Smooth muscle cell (in vitro differentiated cells): Measurements from ENCODE around the gene PARP4. TPM values are rescaled to one million over a fixed set of nuclear protein-coding genes. Genes with fewer than 3 reads are reported as not detected.
A peak's percentile ranks its signal among the peaks of the same experiment; 100 is the strongest.
"Not testable (repeated sequence)": the region's sequence is repeated elsewhere in the genome, so short reads cannot be mapped to it uniquely, and the experiment has no call there.

Experiments used
- DNase-seq: peaks from one replicate; lab custom pipeline; 2025; ENCODE audit not compliant: unreplicated experiment; lab: John Stamatoyannopoulos, UW
- H2AFZ ChIP-seq: fragments of 200-600 bp; sonication (generic); 2 replicates; pipeline ENCODE4 v1.6.0; 2016; ENCODE audit warnings: antibody characterized with exemption, low read depth, mild to moderate bottlenecking
- H3F3A ChIP-seq: fragments of 200-600 bp; sonication (generic); 2 replicates; pipeline ENCODE4 v1.6.0; 2017; ENCODE audit warnings: antibody characterized with exemption, low read depth
- H3K27ac ChIP-seq: fragments of 200-600 bp; sonication (generic); 2 replicates; pipeline ENCODE4 v1.5.1; 2016; ENCODE audit warnings: low read depth, mild to moderate bottlenecking
- H3K27me3 ChIP-seq: fragments of 200-600 bp; sonication (generic); 2 replicates; pipeline ENCODE4 v1.6.1; 2016; ENCODE audit warnings: low read depth, mild to moderate bottlenecking
- H3K36me3 ChIP-seq: fragments of 200-600 bp; sonication (generic); 2 replicates; pipeline ENCODE4 v1.5.1; 2016; ENCODE audit warnings: low read depth
- H3K4me1 ChIP-seq: fragments of 200-600 bp; sonication (generic); 2 replicates; pipeline ENCODE4 v1.5.1; 2016; ENCODE audit warnings: low read depth
- H3K4me2 ChIP-seq: fragments of 200-600 bp; sonication (generic); 2 replicates; pipeline ENCODE4 v1.6.0; 2016; ENCODE audit warnings: mild to moderate bottlenecking
- H3K4me3 ChIP-seq: fragments of 200-600 bp; sonication (generic); 2 replicates; pipeline ENCODE4 v1.5.1; 2016; ENCODE audit warnings: mild to moderate bottlenecking
- H3K79me2 ChIP-seq: fragments of 200-600 bp; sonication (generic); 2 replicates; pipeline ENCODE4 v1.6.0; 2016; ENCODE audit warnings: low read depth, mild to moderate bottlenecking
- H3K9ac ChIP-seq: fragments of 200-600 bp; sonication (generic); 2 replicates; pipeline ENCODE4 v1.6.0; 2016; ENCODE audit warnings: low read depth
- H3K9me3 ChIP-seq: fragments of 200-600 bp; sonication (generic); replicated peaks from 2 replicates; pipeline ENCODE4 v1.5.1; 2016; ENCODE audit warnings: low read depth
- H4K20me1 ChIP-seq: fragments of 200-600 bp; sonication (generic); 2 replicates; pipeline ENCODE4 v1.6.0; 2016; ENCODE audit warnings: low read depth
- WGBS: methylation state at CpG from one replicate; pipeline ENCODE4 v1.1.7; 2016; ENCODE audit warnings: low lambda C conversion rate; 5-methylcytosine and 5-hydroxymethylcytosine counted together
- polyA plus RNA-seq: library from polyadenylated mRNA; unstranded; fragments of >200 nt; fragmentation: Nextera tagmentation; extraction: Ambion mirVana; gene quantifications from 2 replicates; pipeline ENCODE4 v1.2.1, GENCODE V29; 2016
- total RNA-seq: library from RNA; depleted of rRNA; stranded (reverse); fragments of >200 nt; gene quantifications from 2 replicates; pipeline ENCODE4 v1.2.3, GENCODE V29; 2014
- TF ChIP-seq, protein P1 (sequence below): fragments of 200-600 bp; sonication (generic); IDR thresholded peaks from 2 replicates; pipeline ENCODE4 v1.5.1; 2017; ENCODE audit warnings: borderline replicate concordance, mild to moderate bottlenecking, antibody characterized with exemption; ENCODE audit not compliant: insufficient read depth, poor library complexity, severe bottlenecking

The PARP4 gene
- 33.7 and 44.6 TPM in 2 replicates for total RNA-seq
- 15.3 and 18.2 TPM in 2 replicates for polyA plus RNA-seq

DNA sequence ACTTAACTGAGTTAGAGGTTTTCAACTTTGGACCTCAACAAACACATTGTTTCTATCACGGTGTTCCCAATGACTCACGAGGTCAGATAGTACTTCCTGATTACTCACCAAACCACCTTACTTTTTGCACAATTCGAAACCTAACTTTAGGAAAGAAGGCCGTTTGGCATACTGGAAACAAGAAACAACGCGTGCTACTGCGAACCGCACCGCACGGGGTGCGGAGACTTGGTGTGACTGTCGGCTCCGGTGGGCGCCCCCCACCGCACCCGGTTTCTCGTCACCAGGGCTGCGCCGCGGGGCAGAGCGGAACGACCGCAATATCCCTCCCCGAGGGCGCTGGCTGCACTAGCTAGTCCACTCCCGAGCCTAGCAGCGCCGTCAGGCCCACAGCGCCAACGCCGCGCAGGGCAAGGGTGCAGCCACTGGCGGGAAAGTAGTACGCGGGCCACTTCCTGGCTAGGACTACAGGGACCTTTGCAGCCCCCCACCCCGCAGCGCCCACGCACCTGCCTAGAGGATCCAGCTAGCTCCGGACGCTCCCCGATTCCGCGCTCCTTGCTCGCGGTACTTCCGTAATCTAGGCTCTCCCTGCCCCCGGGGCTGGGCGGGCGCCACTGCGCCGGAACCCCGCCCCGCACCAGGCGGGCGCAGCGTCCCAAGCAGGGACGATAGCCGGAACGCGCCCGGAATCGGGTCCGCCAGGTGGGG lies at the start of gene PARP4:
Gene PARP4 (minus strand): TSS at position 582 of the 711 bp plus-strand sequence. CDS start 9,002 bp downstream, outside the sequence.
- 2% methylated on average over 62 of the region's 63 CpGs for WGBS

DNA sequence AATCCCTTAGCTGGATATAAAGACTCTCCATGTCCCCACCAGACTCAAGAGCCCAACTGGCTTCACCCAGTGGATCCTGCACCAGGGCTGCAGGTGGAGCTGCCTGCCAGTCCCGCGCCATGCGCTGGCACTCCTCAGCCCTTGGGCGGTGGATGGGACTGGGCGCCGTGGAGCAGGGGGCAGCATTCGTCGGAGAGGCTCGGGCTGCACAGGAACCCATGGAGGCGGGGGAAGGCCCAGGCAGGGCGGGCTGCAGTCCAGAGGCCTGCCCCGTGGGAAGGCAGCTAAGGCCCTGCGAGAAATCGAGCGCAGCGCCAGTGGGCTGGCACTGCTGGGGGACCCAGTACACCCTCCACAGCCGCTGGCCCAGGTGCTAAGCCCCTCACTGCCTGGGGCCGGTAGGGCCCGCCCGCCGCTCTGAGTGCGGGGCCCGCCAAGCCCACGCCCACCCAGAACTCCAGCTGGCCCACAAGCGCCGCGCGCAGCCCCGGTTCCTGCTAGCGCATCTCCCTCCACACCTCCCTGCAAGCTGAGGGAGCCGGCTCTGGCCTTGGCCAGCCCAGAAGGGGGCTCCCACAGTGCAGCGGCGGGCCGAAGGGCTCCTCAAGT lies 48.1 kb upstream of the PARP4 start:
- not testable (repeated sequence) for H4K20me1 ChIP-seq, H3F3A ChIP-seq, H3K4me3 ChIP-seq, H3K4me2 ChIP-seq, H3K27ac ChIP-seq, H3K9me3 ChIP-seq, H2AFZ ChIP-seq, H3K4me1 ChIP-seq, DNase-seq, H3K36me3 ChIP-seq, H3K79me2 ChIP-seq, H3K9ac ChIP-seq, H3K27me3 ChIP-seq
- WGBS, result 98% methylated on average over 34 of the region's 34 CpGs

More for the DNA sequence above, at the start of gene PARP4:
- TF ChIP-seq, protein P1, sequence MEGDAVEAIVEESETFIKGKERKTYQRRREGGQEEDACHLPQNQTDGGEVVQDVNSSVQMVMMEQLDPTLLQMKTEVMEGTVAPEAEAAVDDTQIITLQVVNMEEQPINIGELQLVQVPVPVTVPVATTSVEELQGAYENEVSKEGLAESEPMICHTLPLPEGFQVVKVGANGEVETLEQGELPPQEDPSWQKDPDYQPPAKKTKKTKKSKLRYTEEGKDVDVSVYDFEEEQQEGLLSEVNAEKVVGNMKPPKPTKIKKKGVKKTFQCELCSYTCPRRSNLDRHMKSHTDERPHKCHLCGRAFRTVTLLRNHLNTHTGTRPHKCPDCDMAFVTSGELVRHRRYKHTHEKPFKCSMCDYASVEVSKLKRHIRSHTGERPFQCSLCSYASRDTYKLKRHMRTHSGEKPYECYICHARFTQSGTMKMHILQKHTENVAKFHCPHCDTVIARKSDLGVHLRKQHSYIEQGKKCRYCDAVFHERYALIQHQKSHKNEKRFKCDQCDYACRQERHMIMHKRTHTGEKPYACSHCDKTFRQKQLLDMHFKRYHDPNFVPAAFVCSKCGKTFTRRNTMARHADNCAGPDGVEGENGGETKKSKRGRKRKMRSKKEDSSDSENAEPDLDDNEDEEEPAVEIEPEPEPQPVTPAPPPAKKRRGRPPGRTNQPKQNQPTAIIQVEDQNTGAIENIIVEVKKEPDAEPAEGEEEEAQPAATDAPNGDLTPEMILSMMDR, result no peak
- Histone ChIP-seq H3K4me2 (peak within 1 kb of the TSS; percentile 84), H3F3A (peaks cover 9% of the 10 kb centered on the region), H3K4me3 (peak within 1 kb of the TSS; percentile 78), H3K27me3 (no peaks in the 10 kb centered on the region), H3K9me3 (no peaks in the 10 kb centered on the region), H3K79me2 (peaks cover 30% of the 10 kb centered on the region), H4K20me1 (peaks cover 5% of the 10 kb centered on the region), H3K36me3 (no peaks in the 10 kb centered on the region), H3K9ac (peak within 1 kb of the TSS; percentile 83), H3K4me1 (no peaks in the 10 kb centered on the region), H2AFZ (peak within 1 kb of the TSS; percentile 99), H3K27ac (peak within 1 kb of the TSS; percentile 90)
- peak; percentile 80 for DNase-seq

DNA sequence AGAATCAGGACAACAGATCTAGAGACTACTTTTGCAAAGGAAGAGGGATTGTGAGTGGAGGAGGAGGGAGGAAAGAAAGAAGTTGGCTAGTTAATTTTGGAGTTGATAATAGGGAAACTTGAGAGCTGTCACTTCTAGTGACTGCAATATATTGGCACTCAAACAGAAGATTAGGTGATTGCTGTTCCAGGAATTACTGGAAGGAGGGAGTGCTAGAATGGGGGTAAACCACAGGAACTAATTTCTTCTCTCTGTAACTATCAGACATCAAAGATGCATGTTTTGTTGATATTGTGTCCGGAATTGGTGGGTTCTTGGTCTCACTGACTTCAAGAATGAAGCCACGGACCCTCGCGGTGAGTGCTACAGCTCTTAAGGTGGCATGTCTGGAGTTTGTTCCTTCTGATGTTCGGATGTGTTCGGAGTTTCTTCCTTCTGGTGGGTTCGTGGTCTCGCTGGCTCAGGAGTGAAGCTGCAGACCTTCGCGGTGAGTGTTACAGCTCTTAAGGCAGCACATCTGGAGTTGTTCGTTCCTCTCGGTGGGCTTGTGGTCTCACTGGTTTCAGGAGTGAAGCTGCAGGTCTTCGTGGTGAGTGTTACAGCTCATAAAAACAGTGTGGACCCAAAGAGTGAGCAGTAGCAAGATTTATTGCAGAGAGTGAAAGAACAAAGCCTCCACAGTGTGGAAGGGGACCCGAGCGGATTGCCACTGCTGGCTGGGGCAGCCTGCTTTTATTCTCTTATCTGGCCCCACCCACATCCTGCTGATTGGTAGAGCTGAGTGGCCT lies 47.0 kb upstream of the PARP4 start:
- H3K4me2 ChIP-seq, H2AFZ ChIP-seq, H3K27ac ChIP-seq, H3K36me3 ChIP-seq, DNase-seq, H3K9me3 ChIP-seq, H3K9ac ChIP-seq, H3K4me3 ChIP-seq, H3K4me1 ChIP-seq, H4K20me1 ChIP-seq, H3K27me3 ChIP-seq, H3F3A ChIP-seq, H3K79me2 ChIP-seq: not testable (repeated sequence)
- 85% methylated on average over 15 of the region's 15 CpGs for WGBS

DNA sequence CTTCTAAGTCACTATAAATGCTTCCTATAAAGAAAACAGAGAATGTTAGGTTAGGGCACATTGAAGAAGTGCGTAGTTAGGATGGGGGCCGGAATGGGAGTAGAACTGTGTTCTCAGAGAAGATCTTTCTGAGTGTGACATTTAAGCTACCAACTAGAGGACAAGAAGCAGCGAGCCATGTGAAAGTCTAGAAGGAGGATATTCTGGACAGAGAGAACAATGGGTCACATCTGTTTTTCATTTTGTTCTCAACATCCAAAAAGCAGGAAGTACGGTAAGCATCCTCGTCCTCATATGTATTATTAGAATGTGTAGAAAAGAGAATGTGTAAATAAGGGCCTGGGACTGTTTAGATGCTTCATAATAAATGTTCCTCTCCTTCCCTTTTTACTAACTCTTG lies 44.5 kb upstream of the PARP4 start:
- Histone ChIP-seq H2AFZ (no peak overlapping the region), H3K4me3 (no peak overlapping the region), H3K9me3 (no peaks in the 10 kb centered on the region), H3K4me2 (no peak overlapping the region), H3K36me3 (no peaks in the 10 kb centered on the region), H3K27ac (no peak overlapping the region), H3K4me1 (no peaks in the 10 kb centered on the region), H3K27me3 (no peaks in the 10 kb centered on the region), H4K20me1 (no peaks in the 10 kb centered on the region), H3F3A (no peaks in the 10 kb centered on the region), H3K79me2 (no peaks in the 10 kb centered on the region), H3K9ac (no peak overlapping the region)
- DNase-seq, result no peak
- TF ChIP-seq, protein P1, result no peak
- WGBS, result 78% methylated on average over 5 of the region's 5 CpGs

DNA sequence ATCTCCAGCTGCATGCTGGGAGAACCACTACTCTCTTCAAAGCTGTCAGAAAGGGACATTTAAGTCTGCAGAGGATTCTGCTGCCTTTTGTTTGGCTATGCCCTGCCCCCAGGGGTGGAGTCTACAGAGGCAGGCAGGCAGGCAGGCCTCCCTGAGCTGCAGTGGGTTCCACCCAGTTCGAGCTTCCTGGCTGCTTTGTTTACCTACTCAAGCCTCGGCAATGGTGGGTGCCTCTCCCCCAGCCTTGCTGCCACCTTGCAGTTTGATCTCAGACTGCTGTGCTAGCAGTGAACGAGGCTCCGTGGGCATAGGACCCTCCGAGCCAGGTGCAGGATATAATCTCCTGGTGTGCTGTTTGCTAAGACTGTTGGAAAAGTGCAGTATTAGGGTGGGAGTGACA lies 41.3 kb upstream of the PARP4 start:
- not testable (repeated sequence) for DNase-seq, H3K27me3 ChIP-seq
- 92% methylated on average over 5 of the region's 5 CpGs for WGBS

DNA sequence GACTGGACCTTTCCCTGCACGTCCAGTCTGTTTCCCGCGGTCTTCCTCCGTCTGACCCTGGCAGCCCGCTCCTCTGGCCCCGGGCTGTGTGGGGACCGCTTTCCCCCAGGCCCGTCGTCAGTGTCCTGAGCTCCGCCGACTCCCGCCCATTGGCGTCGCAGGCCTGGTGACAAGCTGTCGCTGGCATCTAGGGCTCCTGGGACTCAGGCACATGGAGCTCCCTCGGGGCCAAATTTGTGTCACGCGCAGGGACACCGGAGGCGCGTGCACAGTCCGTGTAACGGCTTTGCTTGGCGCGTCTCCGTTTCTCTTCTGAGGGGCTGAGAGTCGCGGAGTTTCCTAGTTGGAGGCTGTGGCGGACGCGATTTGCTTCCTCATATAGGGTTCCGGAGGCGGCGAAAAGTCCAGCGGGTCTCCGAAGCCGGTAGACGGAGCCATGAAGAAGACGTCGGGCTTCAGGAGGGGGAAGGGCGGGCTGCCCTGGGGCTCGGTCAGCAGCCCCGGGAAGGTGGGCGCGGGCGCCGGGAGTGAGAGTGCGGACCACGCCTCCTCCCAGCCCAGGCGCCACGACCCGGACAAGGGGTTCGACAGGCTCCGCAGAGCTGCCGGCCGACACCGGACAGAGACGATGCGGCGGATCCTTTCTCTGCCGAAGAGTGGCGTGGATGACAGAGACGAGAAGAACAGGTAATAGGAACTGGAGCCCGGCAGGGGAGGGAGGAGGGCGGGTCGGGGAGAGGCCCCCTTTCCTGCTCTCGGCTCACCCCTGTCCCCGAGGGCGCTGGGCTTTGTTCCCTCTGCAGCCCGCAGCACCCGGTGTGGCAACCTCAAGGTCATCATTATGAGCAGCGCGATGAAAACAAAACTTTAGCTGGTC lies 29.1 kb upstream of the PARP4 start:
- H3K4me2 ChIP-seq, result peak overlapping the region; percentile 94
- peaks cover 44% of the 10 kb centered on the region for H3K27me3 ChIP-seq
- WGBS, result 11% methylated on average over 40 of the region's 73 CpGs
- not testable (repeated sequence) for DNase-seq, H4K20me1 ChIP-seq, H3K79me2 ChIP-seq, H3K4me1 ChIP-seq, H3K9ac ChIP-seq, H3K9me3 ChIP-seq, H3F3A ChIP-seq, H3K27ac ChIP-seq, H3K36me3 ChIP-seq
- H3K4me3 ChIP-seq, result peak overlapping the region; percentile 57
- peak overlapping the region; percentile 93 for H2AFZ ChIP-seq

More for the DNA sequence above, 41.3 kb upstream of the PARP4 start:
- not testable (repeated sequence) for H3K4me3 ChIP-seq, H3F3A ChIP-seq, H3K36me3 ChIP-seq, H3K9me3 ChIP-seq, H3K27ac ChIP-seq, H3K79me2 ChIP-seq, H3K4me2 ChIP-seq, H3K4me1 ChIP-seq, H2AFZ ChIP-seq, H3K9ac ChIP-seq, H4K20me1 ChIP-seq
